Activated T-helper 2 cell treated with anti-CD3 and anti-CD28 coated beads, Interferon-gamma antibody, Interleukin-2, Interleukin-4, amounts not matched to agents 10 μg/mL and 5 μg/mL and 100 μg/mL, durations not matched to agents 14 hours and 24 hours and 36 hours (primary cell): ENCODE results near the gene RAPH1. TPM values are rescaled to one million over a fixed set of nuclear protein-coding genes. Genes with fewer than 3 reads are reported as not detected.
A peak's percentile ranks its signal among the peaks of the same experiment; 100 is the strongest.

Experiments used
- DNase-seq: peaks from one replicate; pipeline ENCODE4 v3.0.0; 2021; ENCODE audit warnings: low spot score
- H3K27ac Mint-ChIP-seq: one replicate; pipeline ENCODE4 v1.8.0; 2021; ENCODE audit warnings: mixed read lengths
- H3K27me3 Mint-ChIP-seq: one replicate; pipeline ENCODE4 v1.8.0; 2021; ENCODE audit warnings: low read depth, mixed read lengths
- H3K36me3 Mint-ChIP-seq: one replicate; pipeline ENCODE4 v1.8.0; 2021; ENCODE audit warnings: low read depth, mixed read lengths
- H3K4me1 Mint-ChIP-seq: one replicate; pipeline ENCODE4 v1.8.0; 2021; ENCODE audit warnings: low read depth, mixed read lengths
- H3K4me3 Mint-ChIP-seq: one replicate; pipeline ENCODE4 v1.8.0; 2021; ENCODE audit warnings: low read depth, mild to moderate bottlenecking, moderate library complexity, mixed read lengths
- H3K9me3 Mint-ChIP-seq: one replicate; pipeline ENCODE4 v1.8.0; 2021; ENCODE audit warnings: mixed read lengths
- intact Hi-C: fragments of 100-400 bp; cut with micrococcal nuclease; formaldehyde crosslinking; loops from one replicate; pipeline ENCODE4 v1.15.1; 2023
- total RNA-seq: library from RNA; stranded (reverse); gene quantifications from 2 replicates; pipeline ENCODE4 v1.2.3, GENCODE V29; 2022

Gene RAPH1
- total RNA-seq, 1 donor from 2014 or later, result 2.8 TPM

GRCh38 chr2:203463266-203463678 lies 71.8 kb downstream of the RAPH1 start:
- no peaks in the 10 kb centered on the region for H3K9me3 Mint-ChIP-seq
- intact Hi-C loops, result no loop called here
- no peaks in the 10 kb centered on the region for H3K27me3 Mint-ChIP-seq
- no peak overlapping the region for H3K4me3 Mint-ChIP-seq
- peaks cover 4% of the 10 kb centered on the region for H3K4me1 Mint-ChIP-seq
- H3K27ac Mint-ChIP-seq, result no peak overlapping the region
- no peaks in the 10 kb centered on the region for H3K36me3 Mint-ChIP-seq
- no peak for DNase-seq

- H3K9me3 Mint-ChIP-seq, result no peaks in the 10 kb centered on the region
- no peak overlapping the region for H3K27ac Mint-ChIP-seq
- peaks cover 4% of the 10 kb centered on the region for H3K4me1 Mint-ChIP-seq
- no peaks in the 10 kb centered on the region for H3K27me3 Mint-ChIP-seq
- intact Hi-C loops, result no loop called here
- no peak overlapping the region for H3K4me3 Mint-ChIP-seq
- no peaks in the 10 kb centered on the region for H3K36me3 Mint-ChIP-seq
- no peak for DNase-seq
Observed at GRCh38 chr2:203462308-203462707, 72.8 kb downstream of the RAPH1 start.

DNA sequence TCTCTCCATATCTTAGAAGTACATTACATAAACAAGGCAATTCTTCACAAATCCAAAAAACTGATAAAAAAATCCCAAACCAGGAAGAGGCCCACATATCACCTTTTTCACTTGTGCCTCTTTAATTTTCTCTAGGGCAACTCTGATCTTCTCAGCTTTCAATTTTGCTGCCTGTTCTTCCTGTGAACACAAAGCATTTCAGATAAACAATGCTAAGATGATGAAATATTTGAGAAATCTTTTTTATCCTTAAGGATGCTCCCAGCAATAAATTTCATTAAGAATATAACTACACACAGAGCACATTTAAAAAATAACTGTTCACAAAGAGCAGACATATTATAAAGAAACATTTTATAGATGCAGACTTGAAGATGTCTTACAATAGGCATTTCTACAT lies 73.4 kb downstream of the RAPH1 start:
- Mint-ChIP-seq H3K27me3 (no peaks in the 10 kb centered on the region), H3K36me3 (no peaks in the 10 kb centered on the region), H3K4me1 (peaks cover 4% of the 10 kb centered on the region), H3K27ac (no peak overlapping the region), H3K4me3 (no peak overlapping the region), H3K9me3 (no peaks in the 10 kb centered on the region)
- no peak for DNase-seq
- intact Hi-C loops, result no loop called here

DNA sequence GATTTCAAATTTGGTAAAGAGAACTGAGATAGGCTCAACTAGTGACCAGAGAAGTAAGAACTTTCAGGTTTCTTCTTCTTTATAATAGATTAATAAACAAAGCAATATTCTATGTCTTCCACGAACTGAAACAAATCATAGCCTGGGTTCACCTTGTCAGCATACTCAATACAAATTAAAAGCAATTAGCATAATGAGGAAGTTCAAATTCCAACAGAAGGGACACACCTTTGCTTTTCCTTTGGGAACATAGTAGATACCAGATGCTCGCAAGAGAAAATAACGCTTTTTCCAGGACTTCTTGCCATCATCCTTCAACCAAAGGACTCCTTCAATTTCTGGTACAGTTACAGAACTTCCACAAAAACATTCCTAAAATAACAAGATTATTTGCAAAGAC lies 79.9 kb downstream of the RAPH1 start:
- H3K9me3 Mint-ChIP-seq, result no peaks in the 10 kb centered on the region
- no peaks in the 10 kb centered on the region for H3K27me3 Mint-ChIP-seq
- no peak overlapping the region for H3K27ac Mint-ChIP-seq
- intact Hi-C loops, result loop anchor here (2.0 kb wide), 1 partner anchor 230 kb away; no protein-coding TSS in a partner anchor
- no peaks in the 10 kb centered on the region for H3K4me1 Mint-ChIP-seq
- no peak for DNase-seq
- no peak overlapping the region for H3K4me3 Mint-ChIP-seq
- H3K36me3 Mint-ChIP-seq, result no peaks in the 10 kb centered on the region

DNA sequence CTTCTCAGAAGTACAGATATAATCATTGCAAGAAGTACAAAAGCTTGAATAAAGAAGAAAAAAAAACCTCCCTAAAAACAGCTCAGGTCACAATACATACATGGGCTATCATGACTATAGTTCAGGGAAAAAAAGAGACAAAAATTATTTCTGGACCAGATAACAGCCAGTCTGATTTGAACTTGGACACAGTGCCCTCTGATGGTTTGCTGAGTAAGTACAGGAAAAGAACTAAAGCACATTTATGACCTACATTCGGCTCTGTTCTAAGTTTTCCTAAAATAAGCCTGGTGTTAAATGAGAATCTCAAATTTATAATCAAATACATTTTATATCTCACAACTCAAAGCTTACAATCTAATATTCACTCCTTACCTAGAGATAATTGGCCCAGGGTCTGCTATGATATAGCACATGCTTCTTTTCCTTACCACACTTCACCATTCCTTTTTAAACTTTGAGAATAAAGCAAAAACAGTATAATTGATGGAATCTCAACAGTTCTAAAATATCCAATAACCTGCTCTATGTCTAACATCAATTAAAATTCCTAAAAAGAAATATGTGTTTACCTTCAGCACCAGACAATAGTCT lies 81.1 kb downstream of the RAPH1 start:
- Mint-ChIP-seq H3K9me3 (no peaks in the 10 kb centered on the region), H3K27ac (no peak overlapping the region), H3K4me3 (no peak overlapping the region), H3K36me3 (no peaks in the 10 kb centered on the region), H3K4me1 (no peaks in the 10 kb centered on the region), H3K27me3 (no peaks in the 10 kb centered on the region)
- no peak for DNase-seq
- intact Hi-C loops, result loop anchor here (2.0 kb wide), 1 partner anchor 229 kb away; no protein-coding TSS in a partner anchor

DNA sequence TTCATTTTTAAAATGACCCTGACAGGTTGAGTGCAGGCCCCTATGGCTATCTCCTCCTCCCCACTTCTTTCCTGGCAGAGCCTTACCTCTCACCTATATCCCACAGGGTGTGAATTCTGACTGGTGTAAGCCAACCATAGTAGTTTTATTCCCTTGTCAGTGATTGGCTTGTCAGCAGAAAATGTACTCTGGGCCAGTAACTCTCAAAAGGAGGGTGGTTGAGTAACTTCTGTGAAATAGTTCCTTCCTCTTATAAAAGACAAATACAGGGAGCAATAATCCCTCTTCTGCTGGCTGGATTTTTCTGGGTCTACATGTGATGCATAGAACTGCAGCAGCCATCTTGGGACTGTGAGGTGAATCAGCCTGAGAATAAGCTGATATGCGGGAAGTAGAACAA lies 83.4 kb downstream of the RAPH1 start:
- Mint-ChIP-seq H3K27me3 (no peaks in the 10 kb centered on the region), H3K27ac (no peak overlapping the region), H3K9me3 (no peaks in the 10 kb centered on the region), H3K4me1 (peaks cover 3% of the 10 kb centered on the region), H3K4me3 (no peak overlapping the region), H3K36me3 (no peaks in the 10 kb centered on the region)
- intact Hi-C loops, result no loop called here
- DNase-seq, result no peak

DNA sequence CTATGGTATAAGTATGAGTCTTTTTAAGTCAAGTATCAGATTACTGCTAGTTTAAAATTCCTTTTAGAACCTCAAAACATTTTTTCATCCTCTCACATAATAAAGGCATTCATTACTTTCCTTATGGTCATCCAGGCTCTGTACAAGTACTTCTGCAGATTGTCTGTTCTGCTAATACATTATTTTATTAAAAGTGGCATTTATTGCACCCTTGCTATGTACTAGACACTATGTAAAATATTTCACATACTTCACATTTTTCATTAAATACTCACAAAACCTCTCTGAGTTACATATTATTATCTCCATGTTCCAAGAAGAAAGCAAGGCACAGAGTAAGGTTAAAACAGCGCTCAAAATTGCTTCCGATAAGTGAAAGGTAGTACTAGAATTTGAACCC lies 84.1 kb downstream of the RAPH1 start:
- H3K27ac Mint-ChIP-seq, result no peak overlapping the region
- H3K36me3 Mint-ChIP-seq, result no peaks in the 10 kb centered on the region
- no peak for DNase-seq
- peaks cover 10% of the 10 kb centered on the region for H3K4me1 Mint-ChIP-seq
- H3K9me3 Mint-ChIP-seq, result no peaks in the 10 kb centered on the region
- no peaks in the 10 kb centered on the region for H3K27me3 Mint-ChIP-seq
- no peak overlapping the region for H3K4me3 Mint-ChIP-seq
- intact Hi-C loops, result no loop called here

GRCh38 chr2:203450561-203450960 lies 84.5 kb downstream of the RAPH1 start:
- Mint-ChIP-seq H3K4me3 (no peak overlapping the region), H3K9me3 (no peaks in the 10 kb centered on the region), H3K27me3 (no peaks in the 10 kb centered on the region), H3K4me1 (peaks cover 13% of the 10 kb centered on the region), H3K36me3 (no peaks in the 10 kb centered on the region), H3K27ac (no peak overlapping the region)
- intact Hi-C loops, result no loop called here
- DNase-seq, result no peak

GRCh38 chr2:203446780-203447179 lies 88.3 kb downstream of the RAPH1 start:
- Mint-ChIP-seq H3K9me3 (no peaks in the 10 kb centered on the region), H3K27me3 (no peaks in the 10 kb centered on the region), H3K27ac (no peak overlapping the region), H3K4me1 (peaks cover 21% of the 10 kb centered on the region), H3K4me3 (no peak overlapping the region), H3K36me3 (no peaks in the 10 kb centered on the region)
- DNase-seq, result no peak
- intact Hi-C loops, result loop anchor here (10.0 kb wide), 1 partner anchor 862 kb away; no protein-coding TSS in a partner anchor

GRCh38 chr2:203446071-203446481 lies 89.0 kb downstream of the RAPH1 start:
- Mint-ChIP-seq H3K36me3 (no peaks in the 10 kb centered on the region), H3K27me3 (no peaks in the 10 kb centered on the region), H3K27ac (peak overlapping the region; percentile 66), H3K4me3 (no peak overlapping the region), H3K9me3 (no peaks in the 10 kb centered on the region), H3K4me1 (peaks cover 21% of the 10 kb centered on the region)
- no peak for DNase-seq
- intact Hi-C loops, result loop anchor here (10.0 kb wide), 1 partner anchor 861 kb away; no protein-coding TSS in a partner anchor

DNA sequence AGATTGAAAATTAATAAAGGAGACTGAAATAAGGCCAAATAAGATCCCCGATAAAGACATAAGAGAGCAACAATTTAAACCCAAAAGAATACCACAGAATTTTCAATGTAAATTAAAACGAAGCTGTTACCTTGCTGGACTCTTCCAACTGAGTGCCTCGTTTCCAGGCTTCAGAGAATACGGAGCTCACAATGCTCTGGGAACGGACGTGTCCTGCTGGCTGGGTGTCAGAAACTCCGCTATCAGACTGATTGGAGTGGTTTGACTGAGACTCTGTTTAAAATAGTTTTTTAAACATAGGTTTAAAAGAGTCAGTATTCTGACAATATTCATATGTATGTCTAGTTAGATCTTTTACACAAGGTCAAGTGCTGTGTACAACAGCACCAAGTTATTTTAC lies 90.4 kb downstream of the RAPH1 start:
- Mint-ChIP-seq H3K4me3 (no peak overlapping the region), H3K9me3 (no peaks in the 10 kb centered on the region), H3K36me3 (no peaks in the 10 kb centered on the region), H3K4me1 (peaks cover 21% of the 10 kb centered on the region), H3K27ac (no peak overlapping the region), H3K27me3 (no peaks in the 10 kb centered on the region)
- no peak for DNase-seq
- intact Hi-C loops, result loop anchor here (10.0 kb wide), 1 partner anchor 860 kb away; no protein-coding TSS in a partner anchor

DNA sequence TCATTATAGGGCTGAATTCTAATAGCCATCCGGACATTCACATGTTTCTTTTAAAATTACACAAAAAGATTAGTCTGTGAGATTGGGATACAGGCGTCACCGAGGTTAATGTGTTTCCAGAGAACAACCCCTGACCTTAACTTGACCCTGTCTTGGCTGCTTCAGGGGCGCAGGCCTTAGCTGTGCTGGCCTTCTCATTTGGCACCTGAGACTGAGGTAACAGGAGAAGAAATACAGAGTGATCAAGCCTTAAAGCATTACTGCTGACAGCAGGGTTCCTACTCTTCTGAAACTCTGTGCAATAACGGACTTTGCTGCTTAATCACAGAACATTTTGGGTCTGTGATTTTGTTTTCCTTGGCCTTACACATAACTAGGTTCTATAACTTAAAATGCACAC lies 92.6 kb downstream of the RAPH1 start:
- Mint-ChIP-seq H3K9me3 (no peaks in the 10 kb centered on the region), H3K27ac (no peak overlapping the region), H3K36me3 (no peaks in the 10 kb centered on the region), H3K4me1 (peaks cover 18% of the 10 kb centered on the region), H3K4me3 (no peak overlapping the region), H3K27me3 (no peaks in the 10 kb centered on the region)
- DNase-seq, result no peak
- intact Hi-C loops, result loop anchor here (10.0 kb wide), 1 partner anchor 858 kb away; no protein-coding TSS in a partner anchor

DNA sequence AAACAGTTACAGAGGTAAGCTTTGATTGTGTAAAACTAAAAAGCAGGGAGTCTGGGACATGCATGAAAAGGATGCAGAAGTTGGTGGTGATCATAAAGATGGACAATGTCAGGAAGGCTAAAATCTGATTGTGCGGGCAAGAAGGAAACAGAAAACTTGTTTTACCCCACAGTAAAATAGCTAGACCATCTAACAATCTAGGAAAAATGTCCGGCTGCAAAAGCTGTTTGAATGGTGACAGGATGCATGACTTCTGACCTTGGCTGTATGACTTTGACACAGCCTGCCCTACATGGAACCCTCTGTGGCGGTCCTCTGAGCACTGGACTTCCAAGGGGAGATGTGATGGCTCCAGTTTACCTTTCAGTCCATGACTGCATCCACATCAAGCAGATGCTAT lies 93.6 kb downstream of the RAPH1 start:
- no peak for DNase-seq
- H3K27me3 Mint-ChIP-seq, result no peaks in the 10 kb centered on the region
- intact Hi-C loops, result loop anchor here (10.0 kb wide), 1 partner anchor 857 kb away; no protein-coding TSS in a partner anchor
- no peak overlapping the region for H3K4me3 Mint-ChIP-seq
- H3K4me1 Mint-ChIP-seq, result peaks cover 16% of the 10 kb centered on the region
- H3K9me3 Mint-ChIP-seq, result no peaks in the 10 kb centered on the region
- no peak overlapping the region for H3K27ac Mint-ChIP-seq
- no peaks in the 10 kb centered on the region for H3K36me3 Mint-ChIP-seq
